CD8-positive, alpha-beta memory T cell (primary cell): Measurements from ENCODE around the gene CNIH4. TPM values are rescaled to one million over a fixed set of nuclear protein-coding genes. Genes with fewer than 3 reads are reported as not detected.

Experiments
- CTCF ChIA-PET: fragments of 350-600 bp; sonication (Branson Sonifier 250); formaldehyde crosslinking; loops from one replicate; lab custom pipeline; 2021; ENCODE audit warnings: antibody characterized with exemption; lab: Charles Lee
- POLR2A ChIA-PET: fragments of 350-600 bp; sonication (Branson Sonifier 250); formaldehyde crosslinking; loops from one replicate; lab custom pipeline; 2021; ENCODE audit warnings: antibody characterized with exemption; lab: Charles Lee
- DNase-seq, 5 donors: peaks; one replicate each; pipeline versions ENCODE4 v3.0.0 to v3.0.0-alpha.2; 2020 to 2022; ENCODE audit warnings: mixed read lengths in 1 of 5
- H3K27ac ChIP-seq: one replicate; pipeline ENCODE4 v1.7.0; 2013; ENCODE audit warnings: low read depth, mild to moderate bottlenecking, low read length, moderate library complexity
- H3K27me3 ChIP-seq: 2 replicates; pipeline ENCODE4 v1.7.0; 2013; ENCODE audit warnings: low read length, mild to moderate bottlenecking; ENCODE audit not compliant: insufficient read depth, poor library complexity, severe bottlenecking
- H3K36me3 ChIP-seq: 2 replicates; pipeline ENCODE4 v1.7.0; 2013; ENCODE audit warnings: mild to moderate bottlenecking, low read length, moderate library complexity; ENCODE audit not compliant: insufficient read depth
- H3K4me1 ChIP-seq: 2 replicates; pipeline ENCODE4 v1.7.0; 2013; ENCODE audit warnings: mild to moderate bottlenecking, low read length, moderate library complexity; ENCODE audit not compliant: insufficient read depth
- H3K4me3 ChIP-seq: 2 replicates; pipeline ENCODE4 v1.7.0; 2013; ENCODE audit warnings: mild to moderate bottlenecking, low read length
- H3K9me3 ChIP-seq: 2 replicates; pipeline ENCODE4 v1.7.0; 2013; ENCODE audit warnings: mild to moderate bottlenecking, low read length
- H3K27ac Mint-ChIP-seq, 8 donors: one replicate each; pipeline ENCODE4 v1.8.0; 2020 to 2021; ENCODE audit warnings: mixed read lengths in 8 of 8, mild to moderate bottlenecking in 6 of 8, inconsistent platforms in 3 of 8, moderate library complexity in 3 of 8
- H3K27me3 Mint-ChIP-seq, 2 donors: one replicate each; pipeline ENCODE4 v1.8.0; 2020 to 2021; ENCODE audit warnings: mixed read lengths in 2 of 2, mild to moderate bottlenecking in 1 of 2, moderate library complexity in 1 of 2
- H3K36me3 Mint-ChIP-seq, 3 donors: one replicate each; pipeline ENCODE4 v1.8.0; 2020 to 2021; ENCODE audit warnings: mixed read lengths in 3 of 3, inconsistent platforms in 1 of 3, mild to moderate bottlenecking in 1 of 3
- H3K4me1 Mint-ChIP-seq, 3 donors: one replicate each; pipeline ENCODE4 v1.8.0; 2020 to 2021; ENCODE audit warnings: mixed read lengths in 3 of 3, inconsistent platforms in 1 of 3, mild to moderate bottlenecking in 1 of 3
- H3K4me3 Mint-ChIP-seq, 7 donors: one replicate each; pipeline ENCODE4 v1.8.0; 2020 to 2021; ENCODE audit warnings: mixed read lengths in 7 of 7, mild to moderate bottlenecking in 6 of 7, moderate library complexity in 4 of 7, inconsistent platforms in 2 of 7
- H3K9me3 Mint-ChIP-seq, 5 donors: one replicate each; pipeline ENCODE4 v1.8.0; 2020 to 2022; ENCODE audit warnings: mixed read lengths in 5 of 5, mild to moderate bottlenecking in 3 of 5, moderate library complexity in 2 of 5, inconsistent platforms in 1 of 5
- polyA plus RNA-seq: library from polyadenylated mRNA; unstranded; fragments of 300-500 nt; fragmentation: Illumina TruSeq; gene quantifications from one replicate; pipeline ENCODE4 v1.2.3, GENCODE V29; 2021
- total RNA-seq, 2 experiments: library from RNA; stranded (reverse); gene quantifications; one replicate each; pipeline ENCODE4 v1.2.3, GENCODE V29; 2021

Gene CNIH4
- total and polyA plus RNA-seq, 3 experiments from 2014 or later: 45.7 to 53.9 (median 49.3) TPM

DNA sequence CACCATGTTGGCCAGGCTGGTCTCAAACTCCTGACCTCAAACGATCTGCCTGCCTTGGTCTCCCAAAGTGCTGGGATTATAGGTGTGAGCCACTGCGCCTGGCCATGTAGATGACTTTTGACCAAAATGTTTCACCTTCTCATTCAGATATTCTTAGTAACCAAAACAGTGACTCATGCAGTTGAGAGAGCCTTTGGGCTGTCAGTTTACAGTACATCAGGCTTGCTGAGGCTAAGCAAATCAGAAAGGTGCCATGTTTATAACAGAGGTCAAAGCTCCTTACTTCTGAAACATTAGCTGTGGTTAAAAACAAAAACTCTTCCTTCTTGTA, 21.0 kb downstream of the CNIH4 start:
- ChIA-PET POLR2A (no interaction called here), CTCF (interaction anchor here (1.7 kb wide), 1 partner anchor 27 kb away, joined by 4 read pairs; no protein-coding TSS in a partner anchor)
- Histone ChIP-seq H3K4me1 (peaks cover 85% of the 10 kb centered on the region), H3K4me3 (no peak overlapping the region), H3K27ac (no peak overlapping the region), H3K9me3 (no peaks in the 10 kb centered on the region), H3K36me3 (peaks cover 15% of the 10 kb centered on the region), H3K27me3 (no peaks in the 10 kb centered on the region)
- H3K36me3 Mint-ChIP-seq: peaks cover 10 to 47% (median 21%) of the 10 kb centered on the region in 3 donors
- H3K4me3 Mint-ChIP-seq: peak overlapping the region in 6 of 7 donors; percentile 37 to 73 (median 64)
- H3K9me3 Mint-ChIP-seq: no peaks in the 10 kb centered on the region
- peaks cover 86 to 96% (median 94%) of the 10 kb centered on the region in 3 donors for H3K4me1 Mint-ChIP-seq
- H3K27ac Mint-ChIP-seq: peak overlapping the region; percentile 71 to 98 (median 82)
- no peaks in the 10 kb centered on the region for H3K27me3 Mint-ChIP-seq
- peak in 2 of 5 donors; percentile 9 to 50 for DNase-seq

DNA sequence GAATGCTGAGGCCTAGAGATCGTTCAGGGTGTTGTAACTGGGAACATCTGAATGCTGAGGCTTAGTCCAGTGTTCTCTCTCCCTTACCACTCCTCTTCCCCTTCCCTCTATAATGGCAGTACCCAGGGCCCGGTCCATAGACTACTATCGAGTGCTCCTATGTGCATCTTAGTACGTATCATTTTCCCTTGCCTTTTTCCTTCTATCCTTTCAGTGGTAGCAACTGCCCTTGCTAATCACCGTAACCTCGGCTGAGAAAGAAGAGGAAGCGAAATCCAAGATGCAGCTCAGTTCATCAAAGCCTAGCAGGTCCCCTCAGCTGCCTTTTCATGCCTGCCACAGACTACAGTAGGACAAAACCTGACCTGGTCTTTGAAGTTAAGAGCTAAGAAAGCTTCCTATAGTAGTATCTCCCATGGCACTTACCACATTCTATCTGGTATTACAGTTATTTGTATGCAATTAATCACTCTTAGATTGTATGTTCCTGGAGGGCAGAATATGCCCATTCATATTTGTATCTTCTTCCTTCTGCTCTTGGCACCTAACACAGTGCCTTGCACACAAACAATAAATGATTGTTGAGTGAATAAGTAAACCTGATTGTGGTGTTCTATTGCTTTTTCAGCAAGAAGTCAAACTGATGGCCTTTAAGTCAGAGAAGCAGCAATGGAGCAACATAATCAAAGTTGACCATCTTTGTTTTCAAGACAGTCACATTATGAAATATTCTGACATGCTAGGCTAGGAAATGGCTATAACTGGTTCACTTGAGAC, 22.4 kb downstream of the CNIH4 start:
- Histone ChIP-seq H3K9me3 (no peaks in the 10 kb centered on the region), H3K36me3 (peaks cover 9% of the 10 kb centered on the region), H3K4me3 (no peak overlapping the region), H3K27me3 (no peaks in the 10 kb centered on the region), H3K4me1 (peaks cover 92% of the 10 kb centered on the region), H3K27ac (no peak overlapping the region)
- Mint-ChIP-seq H3K4me1 (peaks cover 85 to 94% (median 92%) of the 10 kb centered on the region in 3 donors), H3K4me3 (peak overlapping the region; percentile 17 to 74 (median 68)), H3K36me3 (peaks cover 8 to 38% (median 18%) of the 10 kb centered on the region in 3 donors), H3K9me3 (no peaks in the 10 kb centered on the region), H3K27ac (peak overlapping the region in 7 of 8 donors; percentile 28 to 98 (median 73)), H3K27me3 (no peaks in the 10 kb centered on the region)
- CTCF ChIA-PET: interaction anchor here (6.3 kb wide), 1 partner anchor 79 kb away, joined by 23 read pairs; no protein-coding TSS in a partner anchor
- DNase-seq: no peak
- POLR2A ChIA-PET: no interaction called here

DNA sequence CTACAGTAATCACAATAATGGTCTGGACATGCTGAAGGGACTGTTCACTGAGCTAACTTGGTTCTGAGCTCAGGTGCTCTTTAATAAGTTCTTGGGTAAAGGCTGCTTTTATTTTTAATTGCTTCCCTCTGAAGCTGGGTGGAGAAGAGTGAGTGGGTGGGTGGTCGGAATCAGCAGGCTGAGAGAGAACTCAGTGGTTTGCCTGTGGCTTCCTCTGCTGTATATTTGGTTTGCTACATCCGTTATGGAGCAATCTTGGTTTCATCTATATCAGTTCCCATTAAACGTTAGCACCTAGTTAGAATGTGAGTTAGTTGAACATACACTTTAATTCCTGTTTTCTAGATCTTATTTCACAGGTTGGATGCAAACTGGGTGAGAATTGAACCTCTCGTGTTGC, 23.3 kb downstream of the CNIH4 start:
- H3K36me3 Mint-ChIP-seq: peaks cover 7 to 37% (median 16%) of the 10 kb centered on the region in 3 donors
- no peaks in the 10 kb centered on the region for H3K27me3 Mint-ChIP-seq
- peak overlapping the region; percentile 28 to 98 (median 66) for H3K27ac Mint-ChIP-seq
- peaks cover 9% of the 10 kb centered on the region for H3K36me3 ChIP-seq
- peaks cover 80 to 88% (median 82%) of the 10 kb centered on the region in 3 donors for H3K4me1 Mint-ChIP-seq
- peak in 4 of 5 donors; percentile 25 to 66 (median 58) for DNase-seq
- peak overlapping the region; percentile 19 to 85 (median 70) for H3K4me3 Mint-ChIP-seq
- H3K9me3 Mint-ChIP-seq: no peaks in the 10 kb centered on the region
- no peak overlapping the region for H3K27ac ChIP-seq
- CTCF ChIA-PET: interaction anchor here (1.3 to 6.3 kb wide), 2 partner anchors 78 to 82 kb away, joined by 3 to 23 read pairs; no protein-coding TSS in a partner anchor
- H3K9me3 ChIP-seq: no peaks in the 10 kb centered on the region
- peaks cover 82% of the 10 kb centered on the region for H3K4me1 ChIP-seq
- H3K4me3 ChIP-seq: peak overlapping the region; percentile 26
- POLR2A ChIA-PET: interaction anchor here (0.8 kb wide), 1 partner anchor 51 kb away, joined by 3 read pairs; no protein-coding TSS in a partner anchor
- H3K27me3 ChIP-seq: no peaks in the 10 kb centered on the region

GRCh38 chr1:224381880-224382548, 25.3 kb downstream of the CNIH4 start:
- peaks cover 72 to 85% (median 81%) of the 10 kb centered on the region in 3 donors for H3K4me1 Mint-ChIP-seq
- ChIA-PET CTCF (interaction anchor here (6.3 kb wide), 1 partner anchor 76 kb away, joined by 23 read pairs; no protein-coding TSS in a partner anchor), POLR2A (no interaction called here)
- Histone ChIP-seq H3K36me3 (no peaks in the 10 kb centered on the region), H3K9me3 (no peaks in the 10 kb centered on the region), H3K27me3 (no peaks in the 10 kb centered on the region), H3K27ac (no peak overlapping the region), H3K4me1 (peaks cover 73% of the 10 kb centered on the region), H3K4me3 (no peak overlapping the region)
- H3K4me3 Mint-ChIP-seq: peak overlapping the region in 6 of 7 donors; percentile 8 to 72 (median 56)
- H3K27me3 Mint-ChIP-seq: no peaks in the 10 kb centered on the region
- peaks cover 3 to 32% (median 9%) of the 10 kb centered on the region in 3 donors for H3K36me3 Mint-ChIP-seq
- H3K9me3 Mint-ChIP-seq: no peaks in the 10 kb centered on the region
- peak overlapping the region; percentile 55 to 98 (median 74) for H3K27ac Mint-ChIP-seq
- no peak for DNase-seq

DNA sequence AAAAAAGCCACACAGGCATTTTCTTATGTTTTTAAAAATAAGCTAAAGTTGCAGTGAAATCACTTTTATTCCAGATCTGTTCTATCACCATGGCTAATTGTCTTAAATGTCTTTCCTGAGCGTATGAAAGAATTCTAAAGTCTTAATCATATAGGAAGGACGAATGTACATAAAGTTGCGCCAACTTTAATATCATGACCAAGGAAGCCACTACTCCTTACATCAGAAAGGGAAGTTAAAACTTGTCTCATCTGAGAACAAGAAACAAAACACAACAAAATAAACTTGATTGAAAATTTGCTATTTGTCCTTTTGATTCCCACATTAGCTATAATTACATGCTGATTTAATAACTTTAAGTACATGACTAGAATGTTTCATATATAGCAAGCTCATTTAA, 26.5 kb downstream of the CNIH4 start:
- POLR2A ChIA-PET: interaction anchor here (1.1 kb wide), 1 partner anchor 52 kb away, joined by 4 read pairs; the partner anchor contains the start of gene WDR26
- Histone ChIP-seq H3K9me3 (no peaks in the 10 kb centered on the region), H3K4me1 (peaks cover 73% of the 10 kb centered on the region), H3K36me3 (no peaks in the 10 kb centered on the region), H3K4me3 (no peak overlapping the region), H3K27ac (no peak overlapping the region), H3K27me3 (no peaks in the 10 kb centered on the region)
- Mint-ChIP-seq H3K4me1 (peaks cover 72 to 85% (median 81%) of the 10 kb centered on the region in 3 donors), H3K9me3 (no peaks in the 10 kb centered on the region), H3K4me3 (no peak overlapping the region), H3K36me3 (peaks cover 0 to 36% (median 6%) of the 10 kb centered on the region in 3 donors), H3K27me3 (no peaks in the 10 kb centered on the region), H3K27ac (peak overlapping the region in 2 of 8 donors; percentile 20 to 63)
- CTCF ChIA-PET: interaction anchor here (6.3 kb wide), 1 partner anchor 75 kb away, joined by 23 read pairs; no protein-coding TSS in a partner anchor
- no peak for DNase-seq

- peak overlapping the region in 4 of 7 donors; percentile 15 to 35 (median 30) for H3K4me3 Mint-ChIP-seq
- no peaks in the 10 kb centered on the region for H3K27me3 Mint-ChIP-seq
- H3K9me3 ChIP-seq: no peaks in the 10 kb centered on the region
- H3K4me1 Mint-ChIP-seq: peaks cover 37 to 53% (median 52%) of the 10 kb centered on the region in 3 donors
- H3K27ac Mint-ChIP-seq: peak overlapping the region; percentile 29 to 93 (median 74)
- H3K27me3 ChIP-seq: no peaks in the 10 kb centered on the region
- H3K4me3 ChIP-seq: no peak overlapping the region
- H3K9me3 Mint-ChIP-seq: no peaks in the 10 kb centered on the region
- POLR2A ChIA-PET: no interaction called here
- H3K36me3 ChIP-seq: peaks cover 6% of the 10 kb centered on the region
- peaks cover 2 to 70% (median 13%) of the 10 kb centered on the region in 3 donors for H3K36me3 Mint-ChIP-seq
- CTCF ChIA-PET: interaction anchor here (0.9 to 1.4 kb wide), 2 partner anchors 15 to 17 kb away, joined by 3 read pairs; no protein-coding TSS in a partner anchor
- H3K4me1 ChIP-seq: peaks cover 36% of the 10 kb centered on the region
- peak in 2 of 5 donors; percentile 38 to 59 for DNase-seq
- H3K27ac ChIP-seq: peak overlapping the region; percentile 25
Measured at GRCh38 chr1:224387302-224387912, 30.7 kb downstream of the CNIH4 start.

DNA sequence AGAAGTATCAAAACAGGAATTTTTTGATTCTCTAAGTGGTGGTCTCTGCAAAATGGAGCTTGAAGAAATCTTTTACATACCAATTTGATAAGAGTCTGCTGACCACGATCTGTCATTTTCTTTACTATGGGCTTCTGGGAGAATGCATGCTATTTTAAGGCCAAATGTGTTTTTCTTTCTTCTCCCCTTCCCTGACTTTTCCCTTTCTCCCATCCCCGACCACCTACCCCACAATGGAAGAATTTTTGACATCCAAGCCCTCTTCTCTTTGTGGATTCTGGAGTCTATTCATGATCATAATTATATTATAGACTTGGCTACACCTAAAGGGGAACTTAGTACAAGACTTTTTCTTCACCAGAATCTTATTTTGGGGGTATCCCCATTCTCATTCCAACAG, 31.3 kb downstream of the CNIH4 start:
- ChIA-PET CTCF (interaction anchor here (1.4 kb wide), 1 partner anchor 17 kb away, joined by 3 read pairs; no protein-coding TSS in a partner anchor), POLR2A (no interaction called here)
- H3K4me1 ChIP-seq: peaks cover 30% of the 10 kb centered on the region
- H3K36me3 Mint-ChIP-seq: peaks cover 7 to 75% (median 18%) of the 10 kb centered on the region in 3 donors
- H3K4me3 ChIP-seq: no peak overlapping the region
- DNase-seq: no peak
- H3K27ac ChIP-seq: peak overlapping the region; percentile 25
- H3K9me3 Mint-ChIP-seq: no peaks in the 10 kb centered on the region
- H3K27me3 ChIP-seq: no peaks in the 10 kb centered on the region
- no peaks in the 10 kb centered on the region for H3K9me3 ChIP-seq
- peaks cover 6% of the 10 kb centered on the region for H3K36me3 ChIP-seq
- H3K4me1 Mint-ChIP-seq: peaks cover 35 to 52% (median 48%) of the 10 kb centered on the region in 3 donors
- no peaks in the 10 kb centered on the region for H3K27me3 Mint-ChIP-seq
- H3K4me3 Mint-ChIP-seq: peak overlapping the region in 2 of 7 donors; percentile 43 to 63
- H3K27ac Mint-ChIP-seq: peak overlapping the region in 7 of 8 donors; percentile 6 to 93 (median 79)
